OCI-LY1 (cell line): ENCODE data around the gene WASHC2A.
"Not testable (repeated sequence)": the region's sequence is repeated elsewhere in the genome, so short reads cannot be mapped to it uniquely, and the experiment has no call there.

Source experiments
- H2AFZ ChIP-seq: fragments of 200-600 bp; sonication (generic), shearing (Covaris generic); 2 replicates; pipeline ENCODE4 v1.6.0; 2014; ENCODE audit warnings: antibody characterized with exemption, mild to moderate bottlenecking, low read length
- H3F3A ChIP-seq: fragments of 200-600 bp; sonication (generic), shearing (Covaris generic); 2 replicates; pipeline ENCODE4 v1.6.0; 2014; ENCODE audit warnings: mild to moderate bottlenecking, antibody characterized with exemption, low read length, moderate library complexity; ENCODE audit not compliant: insufficient read depth
- H3K27ac ChIP-seq: fragments of 200-600 bp; sonication (generic); 2 replicates; pipeline ENCODE4 v1.5.1; 2014; ENCODE audit warnings: low read length, mixed run types, mild to moderate bottlenecking, low read depth; ENCODE audit not compliant: poor library complexity, severe bottlenecking
- H3K27me3 ChIP-seq: fragments of 200-600 bp; sonication (generic); 2 replicates; pipeline ENCODE4 v1.6.0; 2014; ENCODE audit warnings: antibody characterized with exemption, mild to moderate bottlenecking, low read length, moderate library complexity; ENCODE audit not compliant: insufficient read depth
- H3K36me3 ChIP-seq: fragments of 200-600 bp; sonication (generic); 2 replicates; pipeline ENCODE4 v1.6.1; 2014; ENCODE audit warnings: mild to moderate bottlenecking, antibody characterized with exemption, low read length, moderate library complexity, mixed read lengths; ENCODE audit not compliant: insufficient read depth
- H3K4me1 ChIP-seq: fragments of 200-600 bp; sonication (generic); 2 replicates; pipeline ENCODE4 v1.5.1; 2014; ENCODE audit warnings: mild to moderate bottlenecking, low read length, moderate library complexity; ENCODE audit not compliant: insufficient read depth, severe bottlenecking
- H3K4me2 ChIP-seq: fragments of 200-600 bp; sonication (generic), shearing (Covaris generic); 2 replicates; pipeline ENCODE4 v1.6.1; 2014; ENCODE audit warnings: low read length
- H3K4me3 ChIP-seq: fragments of 200-600 bp; sonication (generic); 2 replicates; pipeline ENCODE4 v1.5.1; 2014; ENCODE audit warnings: low read length, low read depth, mild to moderate bottlenecking, mixed read lengths; ENCODE audit not compliant: poor library complexity, severe bottlenecking
- H3K79me2 ChIP-seq: fragments of 200-600 bp; shearing (Covaris generic); 2 replicates; pipeline ENCODE4 v1.6.1; 2016; ENCODE audit warnings: mixed run types, low read length, mixed read lengths; ENCODE audit not compliant: insufficient read depth
- H3K9ac ChIP-seq: fragments of 200-600 bp; sonication (generic), shearing (Covaris generic); 2 replicates; pipeline ENCODE4 v1.6.1; 2014; ENCODE audit warnings: mild to moderate bottlenecking, low read length, mixed read lengths
- H3K9me2 ChIP-seq: fragments of 200-600 bp; sonication (generic), shearing (Covaris generic); 2 replicates; pipeline ENCODE4 v1.6.1; 2014; ENCODE audit warnings: low read depth, mild to moderate bottlenecking, low read length, mixed read lengths
- H3K9me3 ChIP-seq: fragments of 200-600 bp; shearing (Covaris generic); 2 replicates; pipeline ENCODE4 v1.6.1; 2014; ENCODE audit warnings: low read length, mixed read lengths
- H4K20me1 ChIP-seq: fragments of 200-600 bp; sonication (generic), shearing (Covaris generic); 2 replicates; pipeline ENCODE4 v1.6.0; 2016; ENCODE audit warnings: mild to moderate bottlenecking, low read length; ENCODE audit not compliant: insufficient read depth

The WASHC2A gene

DNA sequence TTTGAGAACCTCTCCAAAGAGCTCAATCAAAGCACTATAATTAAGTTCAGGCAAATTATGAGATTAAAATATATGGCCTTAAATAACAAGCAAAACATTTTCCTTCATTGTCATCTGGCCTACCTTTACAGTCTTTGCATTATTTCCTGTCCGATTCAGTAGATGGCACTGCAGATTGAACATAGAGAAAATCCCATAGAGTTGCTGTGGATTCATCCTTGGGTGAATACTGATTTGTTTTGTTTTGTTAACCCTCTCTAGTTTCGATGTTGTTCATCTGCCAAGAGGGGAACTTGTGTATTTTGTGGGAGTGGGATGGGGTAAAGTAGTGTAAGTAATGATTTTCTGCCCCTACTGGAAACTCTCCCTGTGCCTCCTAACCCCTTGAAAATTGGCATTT is 97.3 kb downstream of the WASHC2A start:
- not testable (repeated sequence) for H3F3A ChIP-seq, H2AFZ ChIP-seq, H3K9ac ChIP-seq, H3K36me3 ChIP-seq, H3K9me2 ChIP-seq, H3K4me2 ChIP-seq, H3K4me3 ChIP-seq, H3K4me1 ChIP-seq, H3K27ac ChIP-seq, H4K20me1 ChIP-seq, H3K9me3 ChIP-seq, H3K79me2 ChIP-seq, H3K27me3 ChIP-seq

- H3K27ac ChIP-seq, H3K4me1 ChIP-seq, H2AFZ ChIP-seq, H3K27me3 ChIP-seq, H3K4me2 ChIP-seq, H3K9me3 ChIP-seq, H3K36me3 ChIP-seq, H3K9me2 ChIP-seq, H3K4me3 ChIP-seq, H4K20me1 ChIP-seq, H3K9ac ChIP-seq, H3K79me2 ChIP-seq, H3F3A ChIP-seq: not testable (repeated sequence)
Measured at GRCh38 chr10:50167833-50168232, 100.1 kb downstream of the WASHC2A start.

GRCh38 chr10:50169506-50169905 is 101.8 kb downstream of the WASHC2A start:
- H3K27ac ChIP-seq, H2AFZ ChIP-seq, H3K9me2 ChIP-seq, H3F3A ChIP-seq, H3K36me3 ChIP-seq, H3K4me1 ChIP-seq, H4K20me1 ChIP-seq, H3K27me3 ChIP-seq, H3K9me3 ChIP-seq, H3K4me2 ChIP-seq, H3K4me3 ChIP-seq, H3K79me2 ChIP-seq, H3K9ac ChIP-seq: not testable (repeated sequence)

GRCh38 chr10:50174788-50175525 is 107.2 kb downstream of the WASHC2A start:
- H4K20me1 ChIP-seq, H3K9me2 ChIP-seq, H3K4me2 ChIP-seq, H3K36me3 ChIP-seq, H2AFZ ChIP-seq, H3K79me2 ChIP-seq, H3K4me1 ChIP-seq, H3K9ac ChIP-seq, H3F3A ChIP-seq, H3K9me3 ChIP-seq, H3K27me3 ChIP-seq, H3K27ac ChIP-seq, H3K4me3 ChIP-seq: not testable (repeated sequence)
